NCI-H526 (cell line): ENCODE data around the gene MACROD2.

Experiments
- DNase-seq, 2 experiments: peaks; one replicate each; lab custom pipeline; 2025; lab: John Stamatoyannopoulos, UW

MACROD2 gene

GRCh38 chr20:14589383-14589782 lies 594.1 kb downstream of the MACROD2 start:
- no peak for DNase-seq

GRCh38 chr20:14595051-14595450 lies 599.7 kb downstream of the MACROD2 start:
- no peak for DNase-seq

GRCh38 chr20:14597206-14597715 lies 601.9 kb downstream of the MACROD2 start:
- no peak for DNase-seq

GRCh38 chr20:14599613-14600012 lies 604.3 kb downstream of the MACROD2 start:
- DNase-seq, result no peak

- no peak for DNase-seq
Observed at GRCh38 chr20:14600527-14600926, 605.2 kb downstream of the MACROD2 start.

- DNase-seq, result no peak
Observed at GRCh38 chr20:14604143-14604542, 608.8 kb downstream of the MACROD2 start.

GRCh38 chr20:14609328-14610221 lies 614.3 kb downstream of the MACROD2 start:
- no peak for DNase-seq

GRCh38 chr20:14611479-14611878 lies 616.2 kb downstream of the MACROD2 start:
- no peak for DNase-seq

- no peak for DNase-seq
Observed at GRCh38 chr20:14612391-14612790, 617.1 kb downstream of the MACROD2 start.

- no peak for DNase-seq
Observed at GRCh38 chr20:14616003-14616402, 620.7 kb downstream of the MACROD2 start.

- DNase-seq, result no peak
Observed at GRCh38 chr20:14617123-14617522, 621.8 kb downstream of the MACROD2 start.

GRCh38 chr20:14619411-14619810 lies 624.1 kb downstream of the MACROD2 start:
- no peak for DNase-seq

GRCh38 chr20:14622796-14623195 lies 627.5 kb downstream of the MACROD2 start:
- no peak for DNase-seq

- no peak for DNase-seq
Observed at GRCh38 chr20:14631011-14631410, 635.7 kb downstream of the MACROD2 start.

- no peak for DNase-seq
Observed at GRCh38 chr20:14632906-14633305, 637.6 kb downstream of the MACROD2 start.

- no peak for DNase-seq
Observed at GRCh38 chr20:14633507-14633906, 638.2 kb downstream of the MACROD2 start.

GRCh38 chr20:14634665-14635064 lies 639.3 kb downstream of the MACROD2 start:
- no peak for DNase-seq

- no peak for DNase-seq
Observed at GRCh38 chr20:14637441-14637840, 642.1 kb downstream of the MACROD2 start.

GRCh38 chr20:14643146-14643545 lies 647.8 kb downstream of the MACROD2 start:
- DNase-seq, result no peak

- no peak for DNase-seq
Observed at GRCh38 chr20:14643556-14643955, 648.2 kb downstream of the MACROD2 start.

GRCh38 chr20:14644306-14645097 lies 649.2 kb downstream of the MACROD2 start:
- DNase-seq, result no peak

GRCh38 chr20:14647016-14647415 lies 651.7 kb downstream of the MACROD2 start:
- no peak for DNase-seq

- DNase-seq, result no peak
Observed at GRCh38 chr20:14649662-14650061, 654.3 kb downstream of the MACROD2 start.
